HCT116 (cell line): ENCODE results near the gene PSRC1. TPM values are rescaled to one million over a fixed set of nuclear protein-coding genes. Genes with fewer than 3 reads are reported as not detected.

Experiments
- EZH2phosphoT487 ChIP-seq: fragments of 200-600 bp; IDR thresholded peaks from 2 replicates; pipeline ENCODE4 v1.6.1; 2018; ENCODE audit warnings: antibody characterized with exemption, borderline replicate concordance
- RAD21 ChIP-seq: IDR thresholded peaks from 2 replicates; pipeline ENCODE4 v1.6.1; 2012; ENCODE audit warnings: low read depth, mild to moderate bottlenecking
- SP1 ChIP-seq: IDR thresholded peaks from 2 replicates; pipeline ENCODE4 v1.6.1; 2012; ENCODE audit warnings: low read depth
- SRF ChIP-seq: IDR thresholded peaks from 2 replicates; pipeline ENCODE4 v1.6.1; 2012; ENCODE audit warnings: low read depth
- ZNF274 ChIP-seq: fragments of 200-500 bp; sonication (Bioruptor generic); IDR thresholded peaks from 2 replicates; pipeline ENCODE4 v1.6.1; 2014; ENCODE audit warnings: mild to moderate bottlenecking, low read depth, low read length, inconsistent platforms
- total RNA-seq: library from RNA; stranded (reverse); gene quantifications from one replicate; pipeline ENCODE4 v1.2.1, GENCODE V29; 2021; ENCODE audit not compliant: unreplicated experiment
- TF ChIP-seq, protein P1 (sequence below): IDR thresholded peaks from 2 replicates; pipeline ENCODE4 v1.6.1; 2011; ENCODE audit warnings: mild to moderate bottlenecking, low read length, moderate library complexity; ENCODE audit not compliant: insufficient replicate concordance; ENCODE audit errors: extremely low read depth
- TF ChIP-seq, protein P2 (sequence below), 3 experiments: fragments of 200-600 bp in 1 of 3; sonication (generic) in 1 of 3; IDR thresholded peaks in 2 of 3; conservative IDR thresholded peaks in 1 of 3; 2 replicates each; pipeline ENCODE4 v1.5.1; 2012 to 2017; ENCODE audit warnings: low read depth in 2 of 3, low read length in 2 of 3, antibody characterized with exemption in 1 of 3, borderline replicate concordance in 1 of 3, control low read depth in 1 of 3, mild to moderate bottlenecking in 1 of 3, mixed read lengths in 1 of 3, mixed run types in 1 of 3, moderate library complexity in 1 of 3; ENCODE audit not compliant: insufficient read depth in 1 of 3
- TF ChIP-seq, protein P3 (sequence below): IDR thresholded peaks from 2 replicates; pipeline ENCODE4 v1.6.1; 2012

PSRC1 gene
- total RNA-seq, 1 experiment from 2014 or later, result 44.8 TPM

DNA sequence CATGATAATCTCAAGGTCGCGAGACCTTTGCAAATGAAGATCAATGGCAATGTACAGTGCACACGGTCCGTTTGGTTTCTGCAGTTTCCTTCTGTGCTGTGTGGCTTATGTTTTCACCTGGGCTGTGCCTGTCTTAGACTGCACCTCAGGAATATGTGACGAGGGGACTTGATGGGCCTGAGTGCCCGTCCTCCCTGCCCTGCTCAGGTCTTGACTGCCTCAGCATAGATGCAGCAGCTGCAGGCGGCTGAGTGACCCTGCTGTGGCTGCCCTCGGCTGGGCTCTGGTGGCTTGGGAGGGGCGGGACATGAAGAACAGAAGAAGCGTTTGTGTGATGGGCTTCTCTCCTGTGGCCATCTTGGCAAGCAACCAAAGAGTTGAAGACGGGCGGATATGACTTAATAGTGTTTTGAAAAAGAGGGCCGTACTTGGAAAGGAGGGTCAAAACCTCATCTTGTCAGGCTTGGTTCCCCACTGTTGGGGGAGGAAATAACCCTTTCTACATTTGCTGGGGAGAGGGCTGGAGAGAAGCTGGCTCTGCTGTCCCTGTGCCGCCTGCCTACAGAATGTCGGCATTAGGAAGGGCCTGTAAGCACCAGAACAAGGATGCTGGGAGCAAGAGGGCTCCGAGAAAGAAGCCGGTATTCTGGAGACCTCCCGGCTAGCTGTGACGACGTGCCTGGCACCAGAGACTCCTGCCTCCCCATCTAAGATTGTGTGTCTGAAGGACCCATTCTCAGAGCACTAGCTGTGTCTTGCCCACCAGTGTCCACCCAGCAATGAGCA lies 16.8 kb upstream of the PSRC1 start (continued):
- TF ChIP-seq, protein P1, sequence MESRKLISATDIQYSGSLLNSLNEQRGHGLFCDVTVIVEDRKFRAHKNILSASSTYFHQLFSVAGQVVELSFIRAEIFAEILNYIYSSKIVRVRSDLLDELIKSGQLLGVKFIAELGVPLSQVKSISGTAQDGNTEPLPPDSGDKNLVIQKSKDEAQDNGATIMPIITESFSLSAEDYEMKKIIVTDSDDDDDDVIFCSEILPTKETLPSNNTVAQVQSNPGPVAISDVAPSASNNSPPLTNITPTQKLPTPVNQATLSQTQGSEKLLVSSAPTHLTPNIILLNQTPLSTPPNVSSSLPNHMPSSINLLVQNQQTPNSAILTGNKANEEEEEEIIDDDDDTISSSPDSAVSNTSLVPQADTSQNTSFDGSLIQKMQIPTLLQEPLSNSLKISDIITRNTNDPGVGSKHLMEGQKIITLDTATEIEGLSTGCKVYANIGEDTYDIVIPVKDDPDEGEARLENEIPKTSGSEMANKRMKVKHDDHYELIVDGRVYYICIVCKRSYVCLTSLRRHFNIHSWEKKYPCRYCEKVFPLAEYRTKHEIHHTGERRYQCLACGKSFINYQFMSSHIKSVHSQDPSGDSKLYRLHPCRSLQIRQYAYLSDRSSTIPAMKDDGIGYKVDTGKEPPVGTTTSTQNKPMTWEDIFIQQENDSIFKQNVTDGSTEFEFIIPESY, result no peak
- TF ChIP-seq, protein P2, sequence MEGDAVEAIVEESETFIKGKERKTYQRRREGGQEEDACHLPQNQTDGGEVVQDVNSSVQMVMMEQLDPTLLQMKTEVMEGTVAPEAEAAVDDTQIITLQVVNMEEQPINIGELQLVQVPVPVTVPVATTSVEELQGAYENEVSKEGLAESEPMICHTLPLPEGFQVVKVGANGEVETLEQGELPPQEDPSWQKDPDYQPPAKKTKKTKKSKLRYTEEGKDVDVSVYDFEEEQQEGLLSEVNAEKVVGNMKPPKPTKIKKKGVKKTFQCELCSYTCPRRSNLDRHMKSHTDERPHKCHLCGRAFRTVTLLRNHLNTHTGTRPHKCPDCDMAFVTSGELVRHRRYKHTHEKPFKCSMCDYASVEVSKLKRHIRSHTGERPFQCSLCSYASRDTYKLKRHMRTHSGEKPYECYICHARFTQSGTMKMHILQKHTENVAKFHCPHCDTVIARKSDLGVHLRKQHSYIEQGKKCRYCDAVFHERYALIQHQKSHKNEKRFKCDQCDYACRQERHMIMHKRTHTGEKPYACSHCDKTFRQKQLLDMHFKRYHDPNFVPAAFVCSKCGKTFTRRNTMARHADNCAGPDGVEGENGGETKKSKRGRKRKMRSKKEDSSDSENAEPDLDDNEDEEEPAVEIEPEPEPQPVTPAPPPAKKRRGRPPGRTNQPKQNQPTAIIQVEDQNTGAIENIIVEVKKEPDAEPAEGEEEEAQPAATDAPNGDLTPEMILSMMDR (IDR thresholded peaks at IDR 0.05 in 2 of 3, conservative IDR thresholded peaks at IDR 0.05 in 1 of 3; ENCODE audit: borderline replicate concordance in 1 of 3, insufficient read depth in 1 of 3, low read depth in 2 of 3, low read length in 2 of 3), result no peak
- TF ChIP-seq, protein P3, sequence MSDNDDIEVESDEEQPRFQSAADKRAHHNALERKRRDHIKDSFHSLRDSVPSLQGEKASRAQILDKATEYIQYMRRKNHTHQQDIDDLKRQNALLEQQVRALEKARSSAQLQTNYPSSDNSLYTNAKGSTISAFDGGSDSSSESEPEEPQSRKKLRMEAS, result no peak
- TF ChIP-seq RAD21 (no peak), EZH2phosphoT487 (no peak), SP1 (no peak), ZNF274 (no peak), SRF (no peak)
